Endothelial cell (in vitro differentiated cells): ENCODE measurements around the gene RARA. TPM values are rescaled to one million over a fixed set of nuclear protein-coding genes. Genes with fewer than 3 reads are reported as not detected.
"Not testable (repeated sequence)": the region's sequence is repeated elsewhere in the genome, so short reads cannot be mapped to it uniquely, and the experiment has no call there.

Experiments
- DNase-seq: peaks from one replicate; pipeline ENCODE4 v3.0.0; 2021; ENCODE audit warnings: low spot score
- H3K27ac Mint-ChIP-seq: one replicate; pipeline ENCODE4 v1.8.0; 2021; ENCODE audit warnings: mixed read lengths, inconsistent platforms; ENCODE audit not compliant: unreplicated experiment
- H3K27me3 Mint-ChIP-seq: one replicate; pipeline ENCODE4 v1.8.0; 2021; ENCODE audit warnings: mild to moderate bottlenecking, moderate library complexity, mixed read lengths, inconsistent platforms; ENCODE audit not compliant: unreplicated experiment
- H3K36me3 Mint-ChIP-seq: one replicate; pipeline ENCODE4 v1.8.0; 2021; ENCODE audit warnings: mild to moderate bottlenecking, low read depth, mixed read lengths, inconsistent platforms; ENCODE audit not compliant: unreplicated experiment
- H3K4me1 Mint-ChIP-seq: one replicate; pipeline ENCODE4 v1.8.0; 2021; ENCODE audit warnings: mild to moderate bottlenecking, mixed read lengths, inconsistent platforms; ENCODE audit not compliant: unreplicated experiment
- H3K4me3 Mint-ChIP-seq: one replicate; pipeline ENCODE4 v1.8.0; 2021; ENCODE audit warnings: mild to moderate bottlenecking, mixed read lengths, inconsistent platforms; ENCODE audit not compliant: unreplicated experiment
- H3K9me3 Mint-ChIP-seq: one replicate; pipeline ENCODE4 v1.8.0; 2021; ENCODE audit warnings: mixed read lengths, inconsistent platforms; ENCODE audit not compliant: unreplicated experiment
- total RNA-seq: library from RNA; stranded (reverse); fragmentation: NEBNext Ultra II Directional; extraction: Animal tissue kit (Norgen Biotek cat#: 25700); gene quantifications from one replicate; pipeline ENCODE4 v1.2.1, GENCODE V29; 2021; ENCODE audit not compliant: unreplicated experiment
- TF ChIP-seq, protein P1 (sequence below): fragments of 200-600 bp; sonication (generic); IDR thresholded peaks from one replicate; pipeline ENCODE4 v1.5.0; 2021; ENCODE audit warnings: antibody characterized with exemption; ENCODE audit not compliant: unreplicated experiment

RARA gene
- total RNA-seq, 1 donor from 2014 or later = 42.8 TPM

GRCh38 chr17:40378966-40379365, 70.0 kb downstream of the RARA start:
- Mint-ChIP-seq H3K4me3 (no peak overlapping the region), H3K4me1 (no peaks in the 10 kb centered on the region), H3K27me3 (peaks cover 2% of the 10 kb centered on the region), H3K36me3 (no peaks in the 10 kb centered on the region), H3K27ac (no peak overlapping the region), H3K9me3 (no peaks in the 10 kb centered on the region)
- no peak for DNase-seq
- TF ChIP-seq, protein P1, sequence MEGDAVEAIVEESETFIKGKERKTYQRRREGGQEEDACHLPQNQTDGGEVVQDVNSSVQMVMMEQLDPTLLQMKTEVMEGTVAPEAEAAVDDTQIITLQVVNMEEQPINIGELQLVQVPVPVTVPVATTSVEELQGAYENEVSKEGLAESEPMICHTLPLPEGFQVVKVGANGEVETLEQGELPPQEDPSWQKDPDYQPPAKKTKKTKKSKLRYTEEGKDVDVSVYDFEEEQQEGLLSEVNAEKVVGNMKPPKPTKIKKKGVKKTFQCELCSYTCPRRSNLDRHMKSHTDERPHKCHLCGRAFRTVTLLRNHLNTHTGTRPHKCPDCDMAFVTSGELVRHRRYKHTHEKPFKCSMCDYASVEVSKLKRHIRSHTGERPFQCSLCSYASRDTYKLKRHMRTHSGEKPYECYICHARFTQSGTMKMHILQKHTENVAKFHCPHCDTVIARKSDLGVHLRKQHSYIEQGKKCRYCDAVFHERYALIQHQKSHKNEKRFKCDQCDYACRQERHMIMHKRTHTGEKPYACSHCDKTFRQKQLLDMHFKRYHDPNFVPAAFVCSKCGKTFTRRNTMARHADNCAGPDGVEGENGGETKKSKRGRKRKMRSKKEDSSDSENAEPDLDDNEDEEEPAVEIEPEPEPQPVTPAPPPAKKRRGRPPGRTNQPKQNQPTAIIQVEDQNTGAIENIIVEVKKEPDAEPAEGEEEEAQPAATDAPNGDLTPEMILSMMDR = no peak

DNA sequence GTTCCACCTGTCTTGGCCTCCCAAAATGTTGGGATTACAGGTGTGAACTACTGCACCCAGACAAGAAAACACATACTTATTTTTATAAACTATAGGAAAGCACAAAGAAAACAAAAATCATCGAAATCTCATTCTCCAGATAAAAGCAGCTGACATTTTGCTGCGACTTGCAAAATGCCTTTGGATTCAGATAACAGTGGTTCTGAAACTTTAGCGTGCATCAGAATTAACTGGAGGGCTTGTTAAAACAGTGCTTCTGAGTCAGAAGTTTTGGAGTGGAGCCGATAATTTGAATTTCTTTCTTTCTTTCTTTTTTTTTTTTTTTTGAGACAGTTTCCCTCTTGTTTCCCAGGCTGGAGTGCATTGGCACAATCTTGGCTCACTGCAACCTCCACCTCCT, 73.3 kb downstream of the RARA start:
- Mint-ChIP-seq H3K27me3 (peaks cover under 1% of the 10 kb centered on the region), H3K9me3 (no peaks in the 10 kb centered on the region), H3K27ac (no peak overlapping the region), H3K4me3 (no peak overlapping the region), H3K4me1 (no peaks in the 10 kb centered on the region), H3K36me3 (no peaks in the 10 kb centered on the region)
- TF ChIP-seq, protein P1 = no peak
- DNase-seq = no peak

GRCh38 chr17:40386555-40386954, 77.6 kb downstream of the RARA start:
- not testable (repeated sequence) for DNase-seq, H3K36me3 Mint-ChIP-seq

GRCh38 chr17:40399185-40399584, 90.2 kb downstream of the RARA start:
- peaks cover 4% of the 10 kb centered on the region for H3K36me3 Mint-ChIP-seq
- TF ChIP-seq, protein P1 = peak; percentile 77
- no peak overlapping the region for H3K27ac Mint-ChIP-seq
- DNase-seq = no peak
- H3K27me3 Mint-ChIP-seq = no peaks in the 10 kb centered on the region
- no peaks in the 10 kb centered on the region for H3K9me3 Mint-ChIP-seq
- H3K4me1 Mint-ChIP-seq = no peaks in the 10 kb centered on the region
- H3K4me3 Mint-ChIP-seq = no peak overlapping the region

More at GRCh38 chr17:40386555-40386954, 77.6 kb downstream of the RARA start:
- not testable (repeated sequence) for H3K27me3 Mint-ChIP-seq, H3K4me3 Mint-ChIP-seq, H3K27ac Mint-ChIP-seq, H3K4me1 Mint-ChIP-seq, H3K9me3 Mint-ChIP-seq

- Mint-ChIP-seq H3K4me3 (no peak overlapping the region), H3K27ac (no peak overlapping the region), H3K36me3 (no peaks in the 10 kb centered on the region), H3K27me3 (no peaks in the 10 kb centered on the region), H3K9me3 (no peaks in the 10 kb centered on the region), H3K4me1 (no peaks in the 10 kb centered on the region)
- TF ChIP-seq, protein P1 = no peak
- DNase-seq = no peak
Measured at GRCh38 chr17:40402668-40403067, 93.7 kb downstream of the RARA start.

DNA sequence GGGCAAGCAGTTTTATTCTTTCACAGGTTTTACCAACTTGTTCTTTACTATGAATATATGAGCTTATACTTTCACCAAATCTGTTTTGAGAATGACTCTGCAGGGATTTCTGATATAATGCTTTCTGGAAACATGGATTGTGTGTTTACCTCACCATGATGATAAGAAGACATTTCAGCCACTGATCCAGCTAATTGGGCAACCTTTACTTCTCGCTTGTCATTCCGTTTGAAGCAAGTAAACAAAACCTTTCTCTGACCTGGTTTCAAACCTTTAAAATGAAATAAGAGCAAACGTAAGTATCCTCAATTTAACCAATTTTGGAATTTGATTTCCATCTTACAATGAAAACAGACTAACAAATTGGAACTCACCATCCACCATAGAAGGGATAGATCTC, 95.0 kb downstream of the RARA start:
- Mint-ChIP-seq H3K9me3 (no peaks in the 10 kb centered on the region), H3K27ac (no peak overlapping the region), H3K36me3 (no peaks in the 10 kb centered on the region), H3K4me3 (no peak overlapping the region), H3K4me1 (no peaks in the 10 kb centered on the region), H3K27me3 (no peaks in the 10 kb centered on the region)
- TF ChIP-seq, protein P1 = no peak
- DNase-seq = no peak
